Activated T-cell treated with anti-CD3 and anti-CD28 coated beads, Interleukin-2, amount 50 U/mL, for 72 hours (primary cell): ENCODE results near the gene GRP. TPM values are rescaled to one million over a fixed set of nuclear protein-coding genes. Genes with fewer than 3 reads are reported as not detected.

Experiments
- ATAC-seq, 2 donors: fragments of 150-1000 bp; cut with Tn5 transposase; replicated peaks in 1 of 2; 2 replicates each; pipeline ENCODE4 v1.10.0; 2021; ENCODE audit warnings: moderate library complexity in 2 of 2, mild to moderate bottlenecking in 1 of 2
- DNase-seq, 2 donors: peaks; one replicate each; pipeline ENCODE4 v3.0.0; 2021 to 2022; ENCODE audit warnings: mixed read lengths in 1 of 2
- H3K27ac Mint-ChIP-seq: one replicate; pipeline ENCODE4 v1.8.0; 2022; ENCODE audit warnings: mild to moderate bottlenecking, moderate library complexity, mixed read lengths
- H3K27me3 Mint-ChIP-seq: one replicate; pipeline ENCODE4 v1.8.0; 2022; ENCODE audit warnings: low read depth, mixed read lengths
- H3K36me3 Mint-ChIP-seq, 2 donors: one replicate each; pipeline ENCODE4 v1.8.0; 2022; ENCODE audit warnings: mixed read lengths in 2 of 2, mild to moderate bottlenecking in 1 of 2; ENCODE audit not compliant: insufficient read depth in 2 of 2
- H3K4me1 Mint-ChIP-seq: one replicate; pipeline ENCODE4 v1.8.0; 2022; ENCODE audit warnings: low read depth, mixed read lengths
- H3K4me3 Mint-ChIP-seq, 2 donors: one replicate each; pipeline ENCODE4 v1.8.0; 2022; ENCODE audit warnings: mild to moderate bottlenecking in 2 of 2, mixed read lengths in 2 of 2, moderate library complexity in 2 of 2
- H3K9me3 Mint-ChIP-seq, 2 donors: one replicate each; pipeline ENCODE4 v1.8.0; 2022; ENCODE audit warnings: mixed read lengths in 2 of 2
- total RNA-seq, 2 donors: library from RNA; stranded (reverse); gene quantifications; one replicate each; pipeline ENCODE4 v1.2.3, GENCODE V29; 2022

GRP gene
- total RNA-seq, 2 donors from 2014 or later, result not detected

GRCh38 chr18:59272891-59273758, 53.2 kb downstream of the GRP start, which contains the start of gene RAX:
TSS of gene RAX (minus strand) at chr18:59273454. CDS start at chr18:59273206, 248 bp downstream.
- peak within 1 kb of the TSS; percentile 71 to 75 for H3K4me3 Mint-ChIP-seq
- H3K27me3 Mint-ChIP-seq, result peaks cover 79% of the 10 kb centered on the region
- ATAC-seq (peak; percentile 60 to 65), DNase-seq (peak; percentile 51 to 55)
- H3K9me3 Mint-ChIP-seq, result no peaks in the 10 kb centered on the region
- H3K27ac Mint-ChIP-seq, result no peak within 1 kb of the TSS
- peaks cover 37% of the 10 kb centered on the region for H3K4me1 Mint-ChIP-seq
- no peaks in the 10 kb centered on the region for H3K36me3 Mint-ChIP-seq

- peaks cover 80% of the 10 kb centered on the region for H3K27me3 Mint-ChIP-seq
- ATAC-seq (no peak), DNase-seq (no peak)
- peak overlapping the region; percentile 71 to 75 for H3K4me3 Mint-ChIP-seq
- H3K4me1 Mint-ChIP-seq, result peaks cover 29% of the 10 kb centered on the region
- H3K9me3 Mint-ChIP-seq, result no peaks in the 10 kb centered on the region
- H3K27ac Mint-ChIP-seq, result no peak overlapping the region
- H3K36me3 Mint-ChIP-seq, result no peaks in the 10 kb centered on the region
Observed at GRCh38 chr18:59273759-59274532, 54.0 kb downstream of the GRP start.

- H3K27ac Mint-ChIP-seq, result no peak overlapping the region
- no peaks in the 10 kb centered on the region for H3K36me3 Mint-ChIP-seq
- peak overlapping the region; percentile 71 to 75 for H3K4me3 Mint-ChIP-seq
- ATAC-seq (no peak), DNase-seq (no peak)
- H3K9me3 Mint-ChIP-seq, result no peaks in the 10 kb centered on the region
- peaks cover 26% of the 10 kb centered on the region for H3K4me1 Mint-ChIP-seq
- H3K27me3 Mint-ChIP-seq, result peaks cover 79% of the 10 kb centered on the region
Observed at GRCh38 chr18:59274533-59274928, 54.6 kb downstream of the GRP start.

- Mint-ChIP-seq H3K27ac (no peak overlapping the region), H3K4me3 (no peak overlapping the region), H3K27me3 (peaks cover 77% of the 10 kb centered on the region), H3K36me3 (no peaks in the 10 kb centered on the region), H3K4me1 (peaks cover 22% of the 10 kb centered on the region), H3K9me3 (no peaks in the 10 kb centered on the region)
- DNase-seq (no peak), ATAC-seq (no peak)
Observed at GRCh38 chr18:59275406-59275949, 55.5 kb downstream of the GRP start.

- peaks cover 77% of the 10 kb centered on the region for H3K27me3 Mint-ChIP-seq
- DNase-seq, result no peak
- no peaks in the 10 kb centered on the region for H3K9me3 Mint-ChIP-seq
- peaks cover 22% of the 10 kb centered on the region for H3K4me1 Mint-ChIP-seq
- H3K4me3 Mint-ChIP-seq, result no peak overlapping the region
- ATAC-seq, result no peak
- no peaks in the 10 kb centered on the region for H3K36me3 Mint-ChIP-seq
- H3K27ac Mint-ChIP-seq, result no peak overlapping the region
Observed at GRCh38 chr18:59276047-59276446, 56.1 kb downstream of the GRP start.

- Mint-ChIP-seq H3K36me3 (no peaks in the 10 kb centered on the region), H3K4me1 (peaks cover 10% of the 10 kb centered on the region), H3K9me3 (no peaks in the 10 kb centered on the region), H3K4me3 (no peak overlapping the region), H3K27ac (no peak overlapping the region), H3K27me3 (peaks cover 85% of the 10 kb centered on the region)
- no peak for DNase-seq
- peak in 1 of 2 donors; percentile 9 for ATAC-seq
Observed at GRCh38 chr18:59278793-59279192, 58.8 kb downstream of the GRP start.

GRCh38 chr18:59279193-59279592, 59.2 kb downstream of the GRP start:
- no peak overlapping the region for H3K4me3 Mint-ChIP-seq
- H3K9me3 Mint-ChIP-seq, result no peaks in the 10 kb centered on the region
- peaks cover 6% of the 10 kb centered on the region for H3K4me1 Mint-ChIP-seq
- DNase-seq (no peak), ATAC-seq (peak; percentile 50 to 53)
- no peaks in the 10 kb centered on the region for H3K36me3 Mint-ChIP-seq
- H3K27me3 Mint-ChIP-seq, result peaks cover 85% of the 10 kb centered on the region
- H3K27ac Mint-ChIP-seq, result no peak overlapping the region

- DNase-seq, result no peak
- no peak for ATAC-seq
- Mint-ChIP-seq H3K4me1 (peaks cover under 1% of the 10 kb centered on the region), H3K27ac (no peak overlapping the region), H3K9me3 (no peaks in the 10 kb centered on the region), H3K4me3 (no peak overlapping the region), H3K36me3 (no peaks in the 10 kb centered on the region), H3K27me3 (peaks cover 85% of the 10 kb centered on the region)
Observed at GRCh38 chr18:59279722-59280121, 59.8 kb downstream of the GRP start.

Other genes starting within 250 kb of the GRP start
- gene SEC11C, start 80.3 kb upstream of the GRP start, total RNA-seq, result 100 to 1,000 TPM; 160 to 194 TPM
- gene RAX, start 53.3 kb downstream of the GRP start, total RNA-seq, result not detected
- gene CPLX4, start 98.5 kb downstream of the GRP start, total RNA-seq, result not detected
- 100 to 1,000 TPM in 1 of 2 donors, 10 to 100 TPM in 1; 95.7 to 144 TPM for gene LMAN1, start 139.1 kb downstream of the GRP start, total RNA-seq